22Rv1 (cell line): ENCODE measurements around the gene RASGRP2.

Source experiments
- CTCF ChIP-seq: fragments of 450-650 bp; IDR thresholded peaks from 2 replicates; pipeline ENCODE4 v1.5.1; 2017; ENCODE audit warnings: mild to moderate bottlenecking
- ZFX ChIP-seq: fragments of 450-650 bp; IDR thresholded peaks from 2 replicates; pipeline ENCODE4 v1.6.1; 2017; ENCODE audit warnings: antibody characterized with exemption, borderline replicate concordance

GRCh38 chr11:64679846-64680245 lies 64.1 kb downstream of the RASGRP2 start:
- TF ChIP-seq CTCF (no peak), ZFX (no peak)
